Hepatocyte (in vitro differentiated cells): ENCODE results near the gene NHERF2. TPM values are rescaled to one million over a fixed set of nuclear protein-coding genes. Genes with fewer than 3 reads are reported as not detected.

ENCODE experiments used
- DNase-seq: peaks from one replicate; pipeline ENCODE4 v3.0.0-alpha.2; 2016; ENCODE audit warnings: low spot score
- H2AFZ ChIP-seq: fragments of 200-600 bp; sonication (generic); 2 replicates; pipeline ENCODE4 v1.6.0; 2016; ENCODE audit warnings: antibody characterized with exemption, mild to moderate bottlenecking
- H3K27ac ChIP-seq: fragments of 200-600 bp; sonication (generic); 2 replicates; pipeline ENCODE4 v1.5.1; 2016; ENCODE audit warnings: mild to moderate bottlenecking
- H3K27me3 ChIP-seq: fragments of 200-600 bp; sonication (generic); 2 replicates; pipeline ENCODE4 v1.6.1; 2016
- H3K36me3 ChIP-seq: fragments of 200-600 bp; sonication (generic); replicated peaks from 2 replicates; pipeline ENCODE4 v1.5.1; 2016; ENCODE audit warnings: low read depth; ENCODE audit not compliant: insufficient read depth
- H3K4me1 ChIP-seq: fragments of 200-600 bp; sonication (generic); 2 replicates; pipeline ENCODE4 v1.5.1; 2016; ENCODE audit warnings: mild to moderate bottlenecking, moderate library complexity; ENCODE audit not compliant: insufficient read depth
- H3K4me2 ChIP-seq: fragments of 200-600 bp; sonication (generic); 2 replicates; pipeline ENCODE4 v1.6.0; 2016
- H3K4me3 ChIP-seq: fragments of 200-600 bp; sonication (generic); 2 replicates; pipeline ENCODE4 v1.5.1; 2016; ENCODE audit warnings: mild to moderate bottlenecking
- H3K79me2 ChIP-seq: fragments of 200-600 bp; sonication (generic); 2 replicates; pipeline ENCODE4 v1.6.0; 2017; ENCODE audit warnings: mild to moderate bottlenecking
- H3K9me2 ChIP-seq: fragments of 200-600 bp; sonication (generic); replicated peaks from 2 replicates; pipeline ENCODE4 v1.6.0; 2017; ENCODE audit warnings: mild to moderate bottlenecking; ENCODE audit not compliant: insufficient read depth
- H3K9me3 ChIP-seq: fragments of 200-600 bp; sonication (generic); 2 replicates; pipeline ENCODE4 v1.5.1; 2016; ENCODE audit warnings: low read depth, mild to moderate bottlenecking
- H4K20me1 ChIP-seq: fragments of 200-600 bp; sonication (generic); 2 replicates; pipeline ENCODE4 v1.6.0; 2016; ENCODE audit warnings: mild to moderate bottlenecking; ENCODE audit not compliant: insufficient read depth, poor library complexity, severe bottlenecking
- EZH2 ChIP-seq: fragments of 200-600 bp; sonication (generic); IDR thresholded peaks from 2 replicates; pipeline ENCODE4 v1.6.1; 2016; ENCODE audit warnings: antibody characterized with exemption, mild to moderate bottlenecking, borderline replicate concordance
- EZH2phosphoT487 ChIP-seq: fragments of 200-600 bp; sonication (generic); IDR thresholded peaks from one replicate; pipeline ENCODE4 v1.6.1; 2018; ENCODE audit warnings: antibody characterized with exemption, mild to moderate bottlenecking, low read depth, moderate library complexity; ENCODE audit not compliant: unreplicated experiment, severe bottlenecking
- WGBS: methylation state at CpG from one replicate; pipeline ENCODE4 v1.1.6; 2016; ENCODE audit warnings: low lambda C conversion rate; ENCODE audit errors: missing lambda C conversion rate; 5-methylcytosine and 5-hydroxymethylcytosine counted together
- polyA plus RNA-seq: library from polyadenylated mRNA; unstranded; fragments of >200 nt; fragmentation: Nextera tagmentation; extraction: Ambion mirVana; gene quantifications from 2 replicates; pipeline ENCODE4 v1.2.1, GENCODE V29; 2016
- total RNA-seq: library from RNA; depleted of rRNA; stranded (reverse); fragments of >200 nt; gene quantifications from 2 replicates; pipeline ENCODE4 v1.2.3, GENCODE V29; 2014
- TF ChIP-seq, protein P1 (sequence below): fragments of 200-600 bp; sonication (generic); IDR thresholded peaks from 2 replicates; pipeline ENCODE4 v1.5.1; 2016; ENCODE audit warnings: antibody characterized with exemption, mild to moderate bottlenecking; ENCODE audit not compliant: poor library complexity

Gene NHERF2
- total and polyA plus RNA-seq, 2 experiments from 2014 or later = 29.6 to 43.8 TPM

DNA sequence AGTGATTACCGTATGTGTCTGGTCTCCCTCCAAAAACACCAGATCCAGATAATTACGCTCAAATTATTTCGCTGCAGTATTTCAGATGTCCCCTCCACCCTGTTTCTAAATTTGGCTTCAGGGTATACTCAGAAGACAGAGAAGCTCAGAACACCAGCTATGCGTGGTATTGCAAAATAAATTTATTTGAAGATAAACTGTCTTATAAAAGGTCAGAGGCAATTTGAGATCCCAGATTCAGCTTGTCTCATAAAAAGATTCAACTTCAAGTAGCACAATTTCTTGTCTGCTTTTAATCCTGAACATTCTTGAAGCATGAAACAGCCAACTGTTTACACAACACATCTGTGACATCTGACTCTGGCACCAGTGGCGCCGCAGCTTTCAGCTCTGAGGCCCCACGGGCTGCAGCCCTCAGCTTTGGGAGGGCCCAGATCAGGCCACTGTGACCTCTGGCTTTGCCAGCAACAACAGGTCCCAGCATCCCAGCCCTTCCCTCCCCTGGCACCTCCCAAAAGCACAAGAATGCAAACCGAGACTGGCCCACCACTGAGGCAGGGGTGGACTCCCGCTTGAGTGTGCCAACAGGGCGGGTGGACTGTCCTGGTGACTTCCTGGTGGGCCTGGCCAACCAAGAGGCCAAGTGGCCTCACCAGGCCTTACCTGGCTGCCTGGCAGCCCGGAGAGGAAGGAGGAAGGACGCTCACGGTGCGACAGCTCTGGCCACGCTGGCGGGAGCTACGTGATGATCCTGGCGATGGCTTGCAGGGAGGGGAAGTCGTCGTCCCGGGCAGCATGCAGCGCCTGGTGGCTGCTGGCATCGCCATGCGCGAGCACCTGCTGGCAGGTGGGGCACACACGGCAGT lies 29.0 kb upstream of the NHERF2 start:
- Histone ChIP-seq H3K36me3 (no peaks in the 10 kb centered on the region), H3K4me2 (no peak overlapping the region), H3K4me1 (peaks cover 10% of the 10 kb centered on the region), H4K20me1 (peaks cover under 1% of the 10 kb centered on the region), H3K79me2 (no peaks in the 10 kb centered on the region), H3K4me3 (no peak overlapping the region), H2AFZ (no peak overlapping the region), H3K27ac (peak overlapping the region; percentile 67), H3K9me2 (no peaks in the 10 kb centered on the region), H3K27me3 (no peaks in the 10 kb centered on the region), H3K9me3 (no peaks in the 10 kb centered on the region)
- no peak for TF ChIP-seq EZH2
- TF ChIP-seq, protein P1, sequence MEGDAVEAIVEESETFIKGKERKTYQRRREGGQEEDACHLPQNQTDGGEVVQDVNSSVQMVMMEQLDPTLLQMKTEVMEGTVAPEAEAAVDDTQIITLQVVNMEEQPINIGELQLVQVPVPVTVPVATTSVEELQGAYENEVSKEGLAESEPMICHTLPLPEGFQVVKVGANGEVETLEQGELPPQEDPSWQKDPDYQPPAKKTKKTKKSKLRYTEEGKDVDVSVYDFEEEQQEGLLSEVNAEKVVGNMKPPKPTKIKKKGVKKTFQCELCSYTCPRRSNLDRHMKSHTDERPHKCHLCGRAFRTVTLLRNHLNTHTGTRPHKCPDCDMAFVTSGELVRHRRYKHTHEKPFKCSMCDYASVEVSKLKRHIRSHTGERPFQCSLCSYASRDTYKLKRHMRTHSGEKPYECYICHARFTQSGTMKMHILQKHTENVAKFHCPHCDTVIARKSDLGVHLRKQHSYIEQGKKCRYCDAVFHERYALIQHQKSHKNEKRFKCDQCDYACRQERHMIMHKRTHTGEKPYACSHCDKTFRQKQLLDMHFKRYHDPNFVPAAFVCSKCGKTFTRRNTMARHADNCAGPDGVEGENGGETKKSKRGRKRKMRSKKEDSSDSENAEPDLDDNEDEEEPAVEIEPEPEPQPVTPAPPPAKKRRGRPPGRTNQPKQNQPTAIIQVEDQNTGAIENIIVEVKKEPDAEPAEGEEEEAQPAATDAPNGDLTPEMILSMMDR = no peak
- no peak for TF ChIP-seq EZH2phosphoT487
- 86% methylated on average over 25 of the region's 26 CpGs for WGBS
- no peak for DNase-seq

DNA sequence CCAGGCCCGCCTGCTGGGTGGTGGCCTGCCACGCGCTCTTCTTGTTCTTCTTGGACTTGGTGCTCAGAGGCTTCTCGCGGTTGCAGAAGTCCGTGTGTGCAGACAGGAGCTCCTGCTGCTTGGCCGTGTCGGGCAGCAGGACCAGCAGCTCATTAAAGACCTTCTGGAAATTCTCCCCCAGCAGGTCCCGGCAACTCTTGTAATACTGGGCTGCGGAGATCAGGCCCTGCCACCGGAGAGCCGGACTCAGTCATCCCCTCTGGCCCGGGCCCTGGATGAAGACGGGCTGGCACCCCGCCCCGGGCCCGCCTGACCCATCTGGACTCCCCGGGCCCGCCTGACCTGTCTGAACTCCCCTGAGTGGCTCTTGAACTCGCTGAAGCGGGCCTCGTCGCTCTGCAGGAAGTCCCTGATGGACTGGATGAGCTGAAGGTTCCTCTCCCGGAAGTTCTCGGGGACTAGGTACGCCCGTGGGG lies 28.3 kb upstream of the NHERF2 start:
- Histone ChIP-seq H3K9me2 (no peaks in the 10 kb centered on the region), H3K4me3 (no peak overlapping the region), H3K4me2 (no peak overlapping the region), H3K9me3 (no peaks in the 10 kb centered on the region), H3K27ac (peak overlapping the region; percentile 53), H3K27me3 (no peaks in the 10 kb centered on the region), H3K4me1 (peaks cover 10% of the 10 kb centered on the region), H3K79me2 (peaks cover 4% of the 10 kb centered on the region), H3K36me3 (no peaks in the 10 kb centered on the region), H2AFZ (no peak overlapping the region), H4K20me1 (peaks cover 7% of the 10 kb centered on the region)
- no peak for DNase-seq
- WGBS = 94% methylated on average over 27 of the region's 27 CpGs
- TF ChIP-seq EZH2 (no peak), EZH2phosphoT487 (no peak)
- TF ChIP-seq, protein P1 = no peak

DNA sequence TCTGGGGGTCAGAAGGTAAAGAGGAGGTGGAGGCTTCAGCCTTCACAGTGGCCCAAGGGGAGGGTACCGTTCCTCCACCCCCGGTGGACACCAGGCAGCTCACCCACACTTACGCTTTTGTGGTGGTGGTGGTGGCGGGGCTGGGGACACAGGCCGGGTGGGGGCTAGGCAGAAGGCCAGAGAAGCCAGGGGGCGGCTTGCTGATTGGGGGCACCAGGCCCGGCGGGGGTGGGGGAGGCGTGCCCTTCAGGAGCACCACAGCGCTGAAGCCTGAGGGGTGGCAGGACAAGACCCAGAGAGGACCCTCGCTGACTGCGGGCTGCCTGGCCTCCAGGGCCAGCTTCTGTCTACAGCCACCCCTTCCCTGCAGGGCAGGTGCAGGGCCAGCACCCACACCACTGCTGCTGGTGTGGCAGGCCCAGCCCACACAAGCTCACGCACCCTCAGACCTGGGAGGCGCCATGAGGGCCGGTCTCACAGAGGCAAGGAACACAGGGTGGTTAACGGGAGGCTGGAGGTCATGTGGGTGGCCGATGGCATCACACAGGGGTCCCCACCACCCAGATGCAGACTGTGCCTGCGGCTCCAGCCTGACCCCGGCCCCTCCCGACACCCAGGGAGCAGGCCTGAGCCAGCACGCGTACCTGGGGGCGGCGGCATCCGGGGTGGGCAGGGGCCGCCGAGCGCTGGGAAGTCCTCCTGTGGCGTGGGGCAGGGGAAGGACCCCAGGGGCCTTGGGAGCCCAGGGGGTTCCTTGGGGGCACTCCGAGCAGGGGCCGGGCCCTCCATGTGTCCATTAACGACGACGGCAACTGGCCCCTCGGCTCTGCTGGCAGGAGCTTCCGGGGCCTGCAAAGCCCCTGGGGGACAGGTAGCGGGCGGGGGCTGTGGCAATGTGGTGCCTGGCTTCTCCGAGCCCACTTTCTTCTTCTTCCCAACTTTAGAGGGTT lies 27.6 kb upstream of the NHERF2 start:
- Histone ChIP-seq H3K27ac (no peak overlapping the region), H3K9me2 (no peaks in the 10 kb centered on the region), H3K27me3 (no peaks in the 10 kb centered on the region), H3K4me3 (no peak overlapping the region), H3K4me2 (no peak overlapping the region), H2AFZ (no peak overlapping the region), H3K9me3 (no peaks in the 10 kb centered on the region), H3K36me3 (no peaks in the 10 kb centered on the region), H3K4me1 (peaks cover 12% of the 10 kb centered on the region), H4K20me1 (peaks cover 12% of the 10 kb centered on the region), H3K79me2 (peaks cover 8% of the 10 kb centered on the region)
- TF ChIP-seq, protein P1 = no peak
- TF ChIP-seq EZH2phosphoT487 (no peak), EZH2 (no peak)
- WGBS = 98% methylated on average over 31 of the region's 39 CpGs
- DNase-seq = no peak
